Neutrophil (primary cell): Measurements from ENCODE around the gene VPS51.

ENCODE experiments used
- H3K27ac ChIP-seq: fragments of 200-600 bp; sonication (generic); 2 replicates; pipeline ENCODE4 v1.5.1; 2016; ENCODE audit warnings: mild to moderate bottlenecking, moderate library complexity
- H3K27me3 ChIP-seq: fragments of 200-600 bp; sonication (generic); 2 replicates; pipeline ENCODE4 v1.6.0; 2016; ENCODE audit warnings: mild to moderate bottlenecking
- H3K36me3 ChIP-seq: fragments of 200-600 bp; sonication (generic); 2 replicates; pipeline ENCODE4 v1.5.1; 2017
- H3K4me1 ChIP-seq, 2 experiments: fragments of 200-600 bp in 1 of 2; sonication (generic) in 1 of 2; 1 replicate in 1 of 2; 2 replicates in 1 of 2; pipeline versions ENCODE4 v1.5.1 to v1.6.1; 2013 to 2016; ENCODE audit warnings: low read depth in 1 of 2, low read length in 1 of 2, mild to moderate bottlenecking in 1 of 2, moderate library complexity in 1 of 2; ENCODE audit not compliant: control insufficient read depth in 1 of 2, insufficient read depth in 1 of 2
- H3K4me3 ChIP-seq, 2 experiments: fragments of 200-600 bp in 1 of 2; sonication (generic) in 1 of 2; 1 replicate in 1 of 2; 2 replicates in 1 of 2; pipeline ENCODE4 v1.5.1; 2013 to 2016; ENCODE audit warnings: low read depth in 1 of 2, low read length in 1 of 2, mild to moderate bottlenecking in 1 of 2, moderate library complexity in 1 of 2
- H3K9me3 ChIP-seq: fragments of 200-600 bp; sonication (generic); 2 replicates; pipeline ENCODE4 v1.5.1; 2016
- TF ChIP-seq, protein P1 (sequence below): fragments of 200-600 bp; sonication (generic); IDR thresholded peaks from 2 replicates; pipeline ENCODE4 v1.5.1; 2016; ENCODE audit warnings: antibody characterized with exemption

VPS51 gene

DNA sequence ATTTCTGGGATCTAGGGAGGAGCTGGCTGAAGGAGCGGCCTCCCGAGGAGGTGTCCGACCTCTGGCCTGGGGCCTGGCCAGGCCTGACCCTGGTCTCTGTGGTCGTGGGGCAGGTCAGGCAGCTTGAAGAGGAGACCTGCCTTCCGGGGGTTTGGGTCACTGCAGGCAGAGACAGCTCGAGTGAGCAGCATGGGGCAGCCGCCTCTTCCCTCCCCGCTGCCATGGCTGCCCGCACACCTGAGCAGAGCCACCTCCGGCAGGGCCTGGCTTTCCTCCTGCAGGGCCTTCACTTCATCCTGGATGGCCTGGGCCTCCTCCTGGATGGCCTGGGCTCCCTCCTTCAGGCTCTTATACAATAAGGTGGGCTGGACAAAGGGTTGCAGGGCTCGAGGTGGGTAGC lies 29.7 kb upstream of the VPS51 start:
- no peaks in the 10 kb centered on the region for H3K36me3 ChIP-seq
- H3K4me1 ChIP-seq, result no peaks in the 10 kb centered on the region
- H3K27ac ChIP-seq, result no peak overlapping the region
- H3K9me3 ChIP-seq, result no peaks in the 10 kb centered on the region
- H3K4me3 ChIP-seq, result no peak overlapping the region
- H3K27me3 ChIP-seq, result no peaks in the 10 kb centered on the region
- TF ChIP-seq, protein P1, sequence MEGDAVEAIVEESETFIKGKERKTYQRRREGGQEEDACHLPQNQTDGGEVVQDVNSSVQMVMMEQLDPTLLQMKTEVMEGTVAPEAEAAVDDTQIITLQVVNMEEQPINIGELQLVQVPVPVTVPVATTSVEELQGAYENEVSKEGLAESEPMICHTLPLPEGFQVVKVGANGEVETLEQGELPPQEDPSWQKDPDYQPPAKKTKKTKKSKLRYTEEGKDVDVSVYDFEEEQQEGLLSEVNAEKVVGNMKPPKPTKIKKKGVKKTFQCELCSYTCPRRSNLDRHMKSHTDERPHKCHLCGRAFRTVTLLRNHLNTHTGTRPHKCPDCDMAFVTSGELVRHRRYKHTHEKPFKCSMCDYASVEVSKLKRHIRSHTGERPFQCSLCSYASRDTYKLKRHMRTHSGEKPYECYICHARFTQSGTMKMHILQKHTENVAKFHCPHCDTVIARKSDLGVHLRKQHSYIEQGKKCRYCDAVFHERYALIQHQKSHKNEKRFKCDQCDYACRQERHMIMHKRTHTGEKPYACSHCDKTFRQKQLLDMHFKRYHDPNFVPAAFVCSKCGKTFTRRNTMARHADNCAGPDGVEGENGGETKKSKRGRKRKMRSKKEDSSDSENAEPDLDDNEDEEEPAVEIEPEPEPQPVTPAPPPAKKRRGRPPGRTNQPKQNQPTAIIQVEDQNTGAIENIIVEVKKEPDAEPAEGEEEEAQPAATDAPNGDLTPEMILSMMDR, result no peak

DNA sequence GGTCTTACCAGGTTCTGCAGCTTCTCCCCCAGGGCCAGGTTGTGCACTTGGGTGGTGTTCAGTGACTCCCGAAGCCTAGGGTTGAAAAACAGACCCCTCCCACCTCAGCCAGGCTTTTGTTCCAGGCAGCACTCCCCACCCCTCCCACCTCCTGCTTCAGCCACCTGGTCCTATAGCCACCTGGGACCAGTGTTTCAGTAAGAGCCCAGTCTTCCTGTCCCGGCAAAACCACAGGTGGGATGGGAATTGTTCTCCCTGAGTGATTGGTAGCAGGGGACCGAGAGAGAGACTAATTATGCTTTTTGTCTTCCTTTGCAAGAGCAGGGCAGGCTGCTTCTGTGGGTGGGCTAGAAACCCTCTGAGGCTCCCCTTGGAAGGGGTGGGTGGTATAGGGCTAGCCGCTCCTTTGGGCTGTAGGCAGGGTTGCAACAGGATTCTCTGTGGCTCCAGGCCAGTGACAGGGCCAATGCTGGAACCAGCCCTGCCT lies 29.2 kb upstream of the VPS51 start:
- no peak overlapping the region for H3K27ac ChIP-seq
- no peak overlapping the region for H3K4me3 ChIP-seq
- no peaks in the 10 kb centered on the region for H3K27me3 ChIP-seq
- H3K9me3 ChIP-seq, result no peaks in the 10 kb centered on the region
- H3K4me1 ChIP-seq, result no peaks in the 10 kb centered on the region
- H3K36me3 ChIP-seq, result no peaks in the 10 kb centered on the region
- TF ChIP-seq, protein P1, result no peak

DNA sequence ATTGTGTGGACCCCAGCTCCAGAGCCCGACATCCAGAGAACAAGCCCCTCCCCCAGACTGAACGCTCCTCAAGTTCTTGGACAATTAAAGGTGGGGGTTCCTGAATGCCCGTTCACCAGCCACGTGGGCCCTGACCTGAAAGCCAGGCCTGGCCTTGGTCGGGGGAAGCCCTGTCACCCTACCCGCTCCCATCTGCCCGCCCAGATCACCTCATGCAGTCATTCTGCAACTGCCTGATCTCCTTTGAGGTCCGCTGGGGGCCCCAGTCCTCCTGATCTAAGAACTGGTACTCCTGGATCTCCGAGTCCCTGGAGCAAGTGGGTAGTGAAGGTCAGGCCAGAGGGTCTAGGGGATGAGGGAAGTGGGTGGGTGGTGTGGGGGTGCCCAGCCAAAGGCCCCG lies 28.6 kb upstream of the VPS51 start:
- H3K9me3 ChIP-seq, result no peaks in the 10 kb centered on the region
- H3K27ac ChIP-seq, result no peak overlapping the region
- no peak overlapping the region for H3K4me3 ChIP-seq
- no peaks in the 10 kb centered on the region for H3K4me1 ChIP-seq
- no peaks in the 10 kb centered on the region for H3K36me3 ChIP-seq
- no peaks in the 10 kb centered on the region for H3K27me3 ChIP-seq
- TF ChIP-seq, protein P1, result no peak

DNA sequence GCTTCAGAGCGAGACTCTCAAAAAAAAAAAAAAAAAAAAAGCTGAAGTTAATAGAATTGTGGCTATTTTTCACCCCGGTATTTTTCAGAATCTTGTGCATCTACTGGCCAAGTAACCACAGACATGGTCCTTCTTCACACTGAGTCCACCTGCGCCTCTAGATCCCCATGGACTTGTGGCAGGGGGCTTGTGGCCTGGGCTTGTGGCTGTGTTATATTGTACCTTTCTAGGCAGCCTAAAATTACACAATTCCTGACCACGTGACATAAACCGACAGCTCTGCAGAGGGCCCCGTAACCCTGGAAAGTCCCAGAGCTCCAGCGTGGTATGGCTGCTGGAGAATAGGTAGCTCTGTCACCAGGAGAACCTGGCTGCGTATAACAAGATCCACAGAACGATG lies 26.8 kb upstream of the VPS51 start:
- no peaks in the 10 kb centered on the region for H3K27me3 ChIP-seq
- no peaks in the 10 kb centered on the region for H3K9me3 ChIP-seq
- no peaks in the 10 kb centered on the region for H3K36me3 ChIP-seq
- no peak overlapping the region for H3K4me3 ChIP-seq
- TF ChIP-seq, protein P1, result no peak
- H3K4me1 ChIP-seq, result no peaks in the 10 kb centered on the region
- H3K27ac ChIP-seq, result no peak overlapping the region

DNA sequence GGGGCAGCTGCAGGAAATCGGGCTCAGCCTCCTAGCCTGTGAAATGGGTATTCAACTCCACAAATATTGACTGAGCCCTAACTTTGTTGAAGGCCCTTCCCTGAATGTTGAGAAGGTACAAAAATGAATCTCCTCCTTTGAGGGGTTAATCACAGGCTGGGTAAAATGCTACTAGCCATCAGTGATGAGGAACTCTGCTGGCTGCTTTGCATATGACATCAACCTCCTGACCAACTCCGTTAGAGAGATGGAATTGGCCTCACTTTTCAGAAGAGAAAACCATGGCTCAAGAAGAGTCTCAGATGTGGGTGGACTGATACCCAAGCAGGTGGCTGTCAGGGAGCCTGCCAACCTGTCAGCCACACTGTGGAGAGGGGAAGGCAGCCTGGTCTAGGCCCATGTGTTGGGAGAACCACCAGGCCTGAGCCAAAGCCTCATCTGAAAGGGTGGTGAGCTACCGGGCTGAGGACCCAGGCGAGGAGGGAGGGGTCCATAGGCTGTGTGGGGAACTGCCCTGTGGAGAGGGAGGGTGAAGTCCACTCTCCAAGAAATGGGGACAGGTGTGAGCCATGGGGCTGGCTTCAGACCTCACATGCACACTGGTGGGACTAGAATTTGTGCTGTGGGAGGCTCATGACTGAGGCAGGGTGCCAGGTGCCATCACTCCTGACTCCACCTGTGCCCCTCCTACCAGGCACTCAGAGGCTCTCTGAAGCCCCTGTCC lies 23.9 kb upstream of the VPS51 start:
- TF ChIP-seq, protein P1, result no peak
- Histone ChIP-seq H3K27me3 (no peaks in the 10 kb centered on the region), H3K36me3 (peaks cover 5% of the 10 kb centered on the region), H3K27ac (no peak overlapping the region), H3K4me3 (no peak overlapping the region), H3K9me3 (no peaks in the 10 kb centered on the region), H3K4me1 (no peaks in the 10 kb centered on the region)
